Measurements from ENCODE around the gene PRKAR1B.

Gene PRKAR1B

DNA sequence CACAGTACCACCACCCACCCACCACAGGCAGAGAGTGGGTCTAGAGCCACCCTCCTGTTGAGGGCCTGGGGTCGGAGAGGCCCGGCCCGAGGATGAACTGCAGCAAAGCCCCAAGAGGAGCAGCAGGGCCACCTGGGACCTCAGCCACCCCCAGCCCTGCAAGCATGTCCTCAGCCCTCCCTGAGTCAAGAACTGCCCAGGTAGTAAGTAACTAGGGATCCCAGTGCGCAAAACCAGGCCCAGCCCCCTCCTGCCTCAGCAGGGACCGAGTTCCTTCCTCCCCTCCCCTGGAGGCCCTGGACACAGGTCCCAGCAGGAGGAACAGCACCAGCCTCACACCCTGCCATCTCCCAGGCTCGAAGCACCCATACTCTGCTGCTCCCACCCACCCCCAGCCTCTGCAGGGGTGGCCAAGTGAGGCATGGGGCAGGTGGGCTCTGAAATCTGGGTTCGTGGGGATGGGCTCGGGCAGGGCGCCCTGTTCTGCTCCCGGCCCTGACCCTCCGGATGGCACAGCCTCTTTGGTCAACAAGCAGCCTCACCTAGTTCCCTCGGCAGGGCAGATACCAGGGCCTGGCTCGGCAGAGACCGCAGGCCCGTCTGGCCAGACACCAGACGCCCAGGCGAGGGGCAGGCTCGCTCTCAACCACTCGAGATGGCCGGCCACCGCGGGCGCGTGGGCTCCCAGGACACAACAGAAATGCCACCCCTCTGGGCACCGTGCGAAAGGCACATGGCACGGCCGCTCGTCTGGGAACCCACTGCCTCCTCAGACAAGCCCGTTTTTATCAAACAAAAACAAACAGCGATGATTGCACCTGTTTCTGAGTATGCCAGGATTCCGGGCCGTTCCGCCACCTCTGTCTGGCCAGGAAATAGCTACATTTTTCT is 222.6 kb downstream of the PRKAR1B start:
- DNase-seq, result no peak

DNA sequence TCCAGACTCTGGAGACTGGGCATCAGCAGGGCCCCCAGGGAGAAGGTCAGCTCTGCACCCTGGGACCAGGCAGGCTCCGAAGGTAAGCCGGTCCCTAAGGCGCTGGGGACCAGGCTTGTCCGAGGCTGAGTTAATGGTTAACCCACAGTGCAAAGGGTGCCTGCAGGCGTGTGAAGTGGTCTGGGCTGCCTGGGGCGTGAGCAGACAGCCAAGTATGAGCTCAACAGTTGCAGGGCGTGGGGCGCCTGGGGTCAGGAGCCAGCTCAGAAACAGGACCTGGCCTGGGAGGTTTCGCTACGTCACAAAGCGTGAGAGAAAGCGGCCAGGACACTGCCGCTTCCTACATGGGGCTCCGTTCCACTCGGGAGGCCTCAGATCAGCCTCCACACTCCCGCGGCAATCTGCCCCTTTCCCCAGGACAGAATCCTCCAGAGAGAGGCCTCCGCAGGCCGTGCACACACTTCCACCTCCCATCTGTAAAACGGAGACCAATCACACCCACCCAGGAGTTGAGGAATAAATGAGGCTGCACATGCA is 223.4 kb downstream of the PRKAR1B start:
- DNase-seq, result no peak

DNA sequence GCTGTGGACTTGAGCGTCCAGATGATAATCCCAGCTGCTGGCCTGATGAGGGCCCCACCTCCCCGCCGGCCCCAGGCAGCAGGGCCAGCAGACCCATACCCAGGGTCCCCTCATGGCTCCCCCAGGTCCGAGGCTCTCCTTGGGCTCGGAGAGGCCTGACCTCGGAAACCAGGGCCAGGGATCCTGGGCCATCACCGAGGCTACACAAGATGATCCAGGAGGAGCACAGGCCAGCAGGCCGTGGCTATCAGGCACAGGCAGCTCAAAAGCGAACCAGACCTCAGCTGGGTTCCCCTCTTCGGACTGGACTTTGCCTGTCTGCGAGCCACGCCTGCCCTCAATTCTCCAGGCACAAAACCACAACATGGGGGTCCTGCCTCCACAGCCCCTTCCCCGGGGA is 224.8 kb downstream of the PRKAR1B start:
- DNase-seq, result no peak

DNA sequence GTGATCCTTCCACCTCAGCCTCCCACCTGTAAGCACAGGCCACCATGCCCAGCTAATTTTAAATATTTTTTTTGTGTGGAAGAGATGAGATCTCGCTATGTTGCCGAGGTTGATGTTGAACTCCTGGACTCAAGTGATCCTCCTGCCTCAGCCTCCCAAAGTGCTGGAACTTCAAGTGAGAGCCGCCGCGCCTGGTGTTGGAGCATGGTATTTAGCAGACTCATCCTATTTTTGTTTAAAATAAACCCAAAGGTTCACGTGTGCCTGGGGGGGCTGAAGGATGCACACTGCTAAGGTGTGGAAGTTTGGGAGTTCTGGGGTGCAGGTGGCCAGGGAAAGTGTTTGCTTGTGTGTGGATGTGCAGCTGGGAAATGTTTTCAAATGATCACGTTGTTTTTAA is 225.6 kb downstream of the PRKAR1B start:
- DNase-seq, result no peak

DNA sequence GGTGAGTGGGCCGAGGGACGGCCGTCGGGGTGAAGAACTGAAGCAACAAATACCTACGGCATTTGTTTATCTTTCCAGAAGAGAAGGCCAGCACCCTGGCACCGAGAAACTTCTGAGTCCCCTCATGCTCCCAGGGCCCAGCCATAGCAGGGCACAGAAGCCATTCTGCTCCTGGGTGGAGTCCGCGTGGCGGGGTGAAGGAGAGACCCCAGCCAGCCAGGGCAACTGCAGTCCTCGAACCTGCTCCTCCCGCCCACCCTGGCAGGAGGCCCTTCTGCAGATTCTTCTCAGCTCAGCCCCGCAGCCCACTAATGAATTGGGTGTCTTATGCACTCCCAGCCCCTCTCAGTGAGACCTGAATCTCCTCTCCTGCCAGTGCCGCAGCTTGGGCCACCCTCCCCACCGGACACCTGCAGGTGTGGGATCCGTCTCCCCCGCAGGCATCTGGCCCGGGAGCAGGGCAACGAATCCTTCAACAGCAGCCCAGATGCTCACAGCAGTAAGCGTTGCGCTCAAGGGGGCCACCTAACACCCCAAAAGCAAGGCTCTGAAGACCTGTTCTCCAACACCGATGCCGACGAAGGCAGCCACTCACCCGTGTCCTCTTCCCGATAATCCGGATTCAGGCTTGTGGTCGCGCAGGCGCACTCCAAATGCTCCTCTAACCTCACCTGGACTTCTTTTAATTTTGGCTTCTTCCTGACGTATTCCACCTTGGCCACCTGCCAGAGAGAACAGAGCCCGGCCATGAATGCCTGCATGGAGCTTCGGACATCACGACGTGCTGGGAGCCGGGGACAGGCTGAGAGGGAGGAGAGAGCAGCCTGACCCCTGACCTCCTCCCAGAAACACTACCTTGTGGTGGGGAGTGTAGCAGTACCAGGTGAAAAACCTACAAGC is 226.3 kb downstream of the PRKAR1B start:
- no peak for DNase-seq

DNA sequence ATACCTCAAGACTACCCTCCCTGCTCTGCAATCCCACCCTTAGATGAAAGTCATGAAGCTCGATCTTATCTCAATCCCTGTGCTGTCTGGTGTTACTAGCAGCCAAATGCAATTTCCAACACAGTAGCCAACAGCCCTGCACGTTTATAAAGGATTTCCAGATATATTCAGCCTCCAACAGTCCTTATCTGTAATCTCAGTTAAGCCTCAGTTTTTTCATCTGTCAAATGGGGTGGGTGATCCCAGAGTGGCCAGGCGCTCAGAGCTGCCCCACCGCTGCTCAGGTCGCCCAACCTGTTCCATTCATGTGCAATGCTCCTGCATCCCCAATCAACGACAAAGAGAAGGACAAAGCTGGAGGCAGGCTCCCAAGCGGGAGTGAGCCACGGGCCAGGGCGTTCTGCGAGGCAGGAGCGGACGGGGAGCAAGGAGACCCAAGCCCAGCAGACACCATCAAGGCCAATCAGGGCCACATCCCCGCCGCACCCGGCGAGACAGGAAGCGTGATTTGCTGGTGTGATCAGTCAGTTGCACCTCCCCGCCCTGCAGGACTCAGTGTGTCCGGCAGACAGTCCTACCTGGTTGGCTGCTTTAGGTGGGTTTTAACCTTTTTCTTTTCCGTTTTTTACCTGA is 227.1 kb downstream of the PRKAR1B start:
- no peak for DNase-seq

All from CD4-positive, alpha-beta T cell treated with Interleukin-17A for 4 hours (primary cell).